Renal cortex interstitium (tissue), 11 donors: ENCODE measurements around the gene MACROD2. TPM values are rescaled to one million over a fixed set of nuclear protein-coding genes. Genes with fewer than 3 reads are reported as not detected.

ENCODE experiments used
- DNase-seq, 11 donors: peaks; one replicate each; pipeline ENCODE4 v3.0.0-alpha.2; 2013; ENCODE audit warnings: low read depth in 9 of 11, low spot score in 4 of 11; ENCODE audit errors: extremely low read depth in 1 of 11
- polyA plus RNA-seq, 3 donors: library from polyadenylated mRNA; unstranded; fragments of 120-200 nt; gene quantifications; one replicate each; pipeline ENCODE4 v1.2.1, GENCODE V29; 2013; ENCODE audit not compliant: insufficient read length in 3 of 3

The MACROD2 gene
- polyA plus RNA-seq, 3 donors: 12.2 to 14.6 (median 14.0) TPM

DNA sequence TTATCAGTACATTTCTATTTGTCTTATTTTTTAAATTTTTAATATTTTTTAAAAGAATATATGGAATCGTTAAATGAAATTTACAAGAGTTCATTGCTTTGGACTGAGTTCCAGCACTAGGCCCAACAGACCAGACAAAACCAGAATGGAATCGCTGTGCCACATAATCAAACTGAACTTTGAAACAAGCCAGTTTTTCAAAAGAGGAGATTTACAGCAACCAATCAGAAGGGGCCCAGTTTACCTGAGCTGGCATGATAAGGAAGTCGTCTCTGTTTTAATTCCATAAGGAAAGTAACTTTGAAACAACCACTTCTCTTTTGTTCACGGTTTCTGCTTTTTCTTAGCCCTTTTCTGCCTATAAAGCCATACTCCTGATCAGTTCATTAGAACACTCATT lies 635.7 kb downstream of the MACROD2 start:
- no peak for DNase-seq

GRCh38 chr20:14632906-14633305 lies 637.6 kb downstream of the MACROD2 start:
- DNase-seq: no peak

- DNase-seq: no peak
These were observed 638.2 kb downstream of the MACROD2 start for GRCh38 chr20:14633507-14633906.

GRCh38 chr20:14634665-14635064 lies 639.3 kb downstream of the MACROD2 start:
- DNase-seq: no peak

- no peak for DNase-seq
These were observed 642.1 kb downstream of the MACROD2 start for GRCh38 chr20:14637441-14637840.

GRCh38 chr20:14643146-14643545 lies 647.8 kb downstream of the MACROD2 start:
- no peak for DNase-seq

GRCh38 chr20:14643556-14643955 lies 648.2 kb downstream of the MACROD2 start:
- DNase-seq: no peak

GRCh38 chr20:14644306-14645097 lies 649.2 kb downstream of the MACROD2 start:
- DNase-seq: no peak

DNA sequence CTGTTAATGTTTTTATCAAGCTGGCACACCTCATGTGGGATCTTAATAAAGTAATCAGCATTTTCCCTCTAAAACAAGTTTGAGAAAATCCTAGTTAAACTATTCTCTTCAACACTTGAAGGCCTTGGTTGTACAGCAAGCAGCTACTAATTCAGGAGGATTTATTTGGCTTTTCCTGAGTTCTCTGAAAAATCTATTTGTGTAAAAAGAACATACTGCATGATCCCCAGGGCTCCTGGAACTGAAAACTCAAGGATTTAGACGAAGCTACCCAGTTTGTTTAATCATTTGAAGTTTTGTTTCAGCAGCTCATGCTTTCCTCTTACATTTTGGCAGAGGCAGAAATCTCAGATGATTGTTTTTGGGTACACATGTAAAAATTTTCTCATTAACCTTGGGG lies 651.7 kb downstream of the MACROD2 start:
- DNase-seq: no peak

DNA sequence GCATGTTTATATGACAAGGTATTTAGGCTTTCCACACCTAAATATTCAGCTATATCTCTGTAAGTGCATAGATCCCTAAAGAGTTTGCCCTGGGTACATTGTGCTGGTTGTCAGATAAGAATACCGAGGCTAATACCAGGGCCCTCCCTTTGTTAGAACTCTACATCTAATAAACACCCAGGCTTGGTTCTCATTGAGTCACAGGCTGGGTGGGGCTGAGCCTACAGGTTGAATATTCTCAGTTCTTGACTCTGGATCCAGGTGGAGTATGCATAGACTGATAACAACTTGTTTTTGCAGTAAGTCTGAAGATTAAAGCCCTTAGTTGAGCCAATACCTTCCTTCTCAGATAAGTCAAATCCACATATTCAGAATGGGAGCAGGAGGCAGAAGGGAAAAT lies 654.3 kb downstream of the MACROD2 start:
- no peak for DNase-seq

GRCh38 chr20:14657266-14658005 lies 662.1 kb downstream of the MACROD2 start:
- DNase-seq: no peak

GRCh38 chr20:14664101-14664500 lies 668.8 kb downstream of the MACROD2 start:
- DNase-seq: no peak

GRCh38 chr20:14666696-14667095 lies 671.4 kb downstream of the MACROD2 start:
- DNase-seq: peak in 1 of 11 donors; percentile 21

GRCh38 chr20:14667226-14667625 lies 671.9 kb downstream of the MACROD2 start:
- no peak for DNase-seq

GRCh38 chr20:14672066-14672465 lies 676.8 kb downstream of the MACROD2 start:
- DNase-seq: no peak

GRCh38 chr20:14673164-14673563 lies 677.8 kb downstream of the MACROD2 start:
- no peak for DNase-seq

- no peak for DNase-seq
These were observed 682.1 kb downstream of the MACROD2 start for GRCh38 chr20:14677455-14677854.

GRCh38 chr20:14685183-14685582 lies 689.9 kb downstream of the MACROD2 start:
- DNase-seq: no peak

DNA sequence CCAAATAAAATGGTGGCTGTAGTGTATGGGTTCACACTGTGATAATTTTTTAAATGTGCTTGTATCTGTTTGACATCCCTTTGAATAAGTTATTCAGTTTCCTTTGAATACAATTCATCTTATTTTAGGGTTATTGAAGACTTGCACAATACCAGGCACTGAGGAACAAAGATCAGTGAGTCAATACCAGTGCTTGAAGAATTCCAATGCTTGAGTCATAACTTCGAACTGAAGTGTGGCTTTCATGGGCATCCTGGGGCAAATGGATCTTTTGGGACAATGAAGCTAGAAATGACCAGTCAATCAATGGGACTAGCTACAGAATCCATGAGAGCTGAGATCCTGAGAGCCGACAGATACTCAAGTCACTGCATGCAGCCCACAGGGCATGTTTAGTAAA lies 692.0 kb downstream of the MACROD2 start:
- DNase-seq: no peak

DNA sequence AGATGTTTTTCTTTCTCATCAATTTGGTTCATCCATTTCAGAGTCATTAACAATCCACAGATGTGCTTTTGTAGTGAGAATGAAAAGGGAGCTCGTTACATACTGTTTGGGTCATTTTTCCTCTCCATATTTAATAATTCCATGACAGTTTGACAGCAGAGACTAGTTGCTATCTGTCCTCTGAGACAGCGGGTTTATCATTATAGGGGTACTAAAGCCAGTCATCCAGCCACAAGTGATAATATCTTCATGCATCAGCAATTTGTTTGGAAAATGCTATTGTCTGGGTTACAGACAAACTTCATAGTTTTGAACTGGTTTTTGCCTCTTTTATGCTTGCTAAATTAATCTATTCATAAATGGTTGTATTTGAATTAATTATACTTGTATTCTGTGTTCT lies 692.7 kb downstream of the MACROD2 start:
- no peak for DNase-seq

DNA sequence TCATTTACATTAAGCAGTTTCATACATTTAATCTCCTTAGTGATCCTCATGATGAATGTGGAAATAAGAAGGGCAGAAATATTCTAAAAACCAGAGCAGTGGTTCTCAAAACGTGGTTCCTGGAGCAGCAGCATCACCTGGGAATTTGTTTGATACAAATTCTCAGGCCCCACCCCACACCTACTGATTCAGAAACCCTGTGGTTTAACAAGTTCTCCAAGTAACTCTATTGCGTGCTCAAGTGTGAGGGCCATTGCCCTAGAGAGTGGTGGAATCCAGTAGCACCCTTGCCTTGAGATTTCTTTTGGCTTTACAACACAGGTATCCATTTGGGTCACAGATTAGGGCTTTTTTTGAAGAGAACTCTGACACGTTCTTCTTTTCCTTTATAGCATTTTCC lies 696.7 kb downstream of the MACROD2 start:
- DNase-seq: no peak
